A673 (cell line): Measurements from ENCODE around the gene SVOP.

Source experiments
- EZH2 ChIP-seq: fragments of 200-600 bp; sonication (generic); IDR thresholded peaks from 2 replicates; pipeline ENCODE4 v1.6.1; 2017; ENCODE audit warnings: borderline replicate concordance, low read depth, mild to moderate bottlenecking, mixed read lengths, antibody characterized with exemption, low read length; ENCODE audit not compliant: poor library complexity, severe bottlenecking
- TF ChIP-seq, protein P1 (sequence below): fragments of 300-800, 200-600 bp; sonication (generic); conservative IDR thresholded peaks from 2 replicates; pipeline ENCODE4 v1.5.1; 2017; ENCODE audit warnings: low read depth, mild to moderate bottlenecking, antibody characterized with exemption, low read length, moderate library complexity, mixed read lengths

DNA sequence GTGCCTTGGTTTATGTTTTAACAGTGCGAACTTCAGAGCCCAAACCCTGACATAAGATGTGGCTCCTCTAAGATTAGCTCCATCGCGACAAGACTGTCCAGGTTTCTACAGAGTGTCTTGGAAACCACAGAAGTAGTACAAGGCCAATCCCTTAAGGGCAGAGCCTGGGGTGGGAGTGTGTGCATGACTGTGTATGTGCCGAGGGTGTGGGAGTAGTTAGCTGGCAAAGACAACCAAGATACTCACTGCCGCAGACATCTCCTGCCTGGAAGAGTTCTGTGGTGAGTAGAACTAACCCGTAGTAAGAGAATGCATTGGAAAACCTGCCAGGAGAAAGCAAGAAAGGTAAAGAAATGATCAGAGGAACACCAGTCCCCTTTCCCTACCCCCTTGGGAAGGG is 86.9 kb downstream of the SVOP start:
- TF ChIP-seq, protein P1, sequence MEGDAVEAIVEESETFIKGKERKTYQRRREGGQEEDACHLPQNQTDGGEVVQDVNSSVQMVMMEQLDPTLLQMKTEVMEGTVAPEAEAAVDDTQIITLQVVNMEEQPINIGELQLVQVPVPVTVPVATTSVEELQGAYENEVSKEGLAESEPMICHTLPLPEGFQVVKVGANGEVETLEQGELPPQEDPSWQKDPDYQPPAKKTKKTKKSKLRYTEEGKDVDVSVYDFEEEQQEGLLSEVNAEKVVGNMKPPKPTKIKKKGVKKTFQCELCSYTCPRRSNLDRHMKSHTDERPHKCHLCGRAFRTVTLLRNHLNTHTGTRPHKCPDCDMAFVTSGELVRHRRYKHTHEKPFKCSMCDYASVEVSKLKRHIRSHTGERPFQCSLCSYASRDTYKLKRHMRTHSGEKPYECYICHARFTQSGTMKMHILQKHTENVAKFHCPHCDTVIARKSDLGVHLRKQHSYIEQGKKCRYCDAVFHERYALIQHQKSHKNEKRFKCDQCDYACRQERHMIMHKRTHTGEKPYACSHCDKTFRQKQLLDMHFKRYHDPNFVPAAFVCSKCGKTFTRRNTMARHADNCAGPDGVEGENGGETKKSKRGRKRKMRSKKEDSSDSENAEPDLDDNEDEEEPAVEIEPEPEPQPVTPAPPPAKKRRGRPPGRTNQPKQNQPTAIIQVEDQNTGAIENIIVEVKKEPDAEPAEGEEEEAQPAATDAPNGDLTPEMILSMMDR: no peak
- TF ChIP-seq EZH2: no peak
